Neural cell (in vitro differentiated cells): ENCODE data around the gene KIF23. TPM values are rescaled to one million over a fixed set of nuclear protein-coding genes. Genes with fewer than 3 reads are reported as not detected.

Experiments used
- H2AFZ ChIP-seq: fragments of 200-600, 300-800 bp; sonication (generic), shearing (Covaris generic); 2 replicates; pipeline ENCODE4 v1.6.0; 2014; ENCODE audit warnings: low read depth, mild to moderate bottlenecking, antibody characterized with exemption, low read length, moderate library complexity
- H3F3A ChIP-seq: fragments of 200-600 bp; shearing (Covaris generic); 2 replicates; pipeline ENCODE4 v1.6.1; 2016; ENCODE audit warnings: mild to moderate bottlenecking, moderate library complexity, mixed read lengths, antibody characterized with exemption, low read length; ENCODE audit not compliant: insufficient read depth, poor library complexity, severe bottlenecking
- H3K27ac ChIP-seq: fragments of 200-600, 300-800 bp; sonication (generic), shearing (Covaris generic); 2 replicates; pipeline ENCODE4 v1.5.1; 2014; ENCODE audit warnings: mild to moderate bottlenecking, low read length, moderate library complexity
- H3K27me3 ChIP-seq: fragments of 300-800, 200-600 bp; sonication (generic), shearing (Covaris generic); 2 replicates; pipeline ENCODE4 v1.6.0; 2014; ENCODE audit warnings: mild to moderate bottlenecking, low read depth, low read length, moderate library complexity; ENCODE audit not compliant: insufficient read depth
- H3K36me3 ChIP-seq: fragments of 300-800, 200-600 bp; sonication (generic), shearing (Covaris generic); 2 replicates; pipeline ENCODE4 v1.5.1; 2014; ENCODE audit warnings: mild to moderate bottlenecking, antibody characterized with exemption, low read length, moderate library complexity; ENCODE audit not compliant: insufficient read depth
- H3K4me2 ChIP-seq: fragments of 300-800, 200-600 bp; sonication (generic), shearing (Covaris generic); 2 replicates; pipeline ENCODE4 v1.6.0; 2014; ENCODE audit warnings: mild to moderate bottlenecking, low read length
- H3K4me3 ChIP-seq: fragments of 300-800, 200-600 bp; sonication (generic), shearing (Covaris generic); 2 replicates; pipeline ENCODE4 v1.5.1; 2014; ENCODE audit warnings: mild to moderate bottlenecking, low read length, moderate library complexity
- H3K79me2 ChIP-seq: fragments of 200-600 bp; shearing (Covaris generic); replicated peaks from 2 replicates; pipeline ENCODE4 v1.6.0; 2014; ENCODE audit warnings: mild to moderate bottlenecking, low read length, moderate library complexity; ENCODE audit not compliant: insufficient read depth
- H3K9ac ChIP-seq: fragments of 300-800, 200-600 bp; sonication (generic), shearing (Covaris generic); 2 replicates; pipeline ENCODE4 v1.6.1; 2016; ENCODE audit warnings: mild to moderate bottlenecking, low read length, mixed read lengths
- H3K9me2 ChIP-seq: fragments of 200-600 bp; shearing (Covaris generic); 2 replicates; pipeline ENCODE4 v1.6.1; 2016; ENCODE audit warnings: mild to moderate bottlenecking, low read length, mixed read lengths; ENCODE audit not compliant: insufficient read depth
- H3K9me3 ChIP-seq: fragments of 200-600, 300-800 bp; sonication (generic), shearing (Covaris generic); 2 replicates; pipeline ENCODE4 v1.6.1; 2016; ENCODE audit warnings: mild to moderate bottlenecking, mixed run types, low read length, moderate library complexity, mixed read lengths
- H4K20me1 ChIP-seq: fragments of 200-600 bp; shearing (Covaris generic); 2 replicates; pipeline ENCODE4 v1.6.1; 2016; ENCODE audit warnings: mild to moderate bottlenecking, mixed run types; ENCODE audit not compliant: insufficient read depth
- CTCF ChIP-seq: fragments of 450-650 bp; IDR thresholded peaks from 2 replicates; pipeline ENCODE4 v1.5.1; 2014; ENCODE audit warnings: antibody characterized with exemption, mild to moderate bottlenecking, moderate library complexity; ENCODE audit not compliant: poor library complexity, severe bottlenecking
- EP300 ChIP-seq: fragments of 450-650 bp; conservative IDR thresholded peaks from 2 replicates; pipeline ENCODE4 v1.6.1; 2014; ENCODE audit warnings: antibody characterized with exemption, mild to moderate bottlenecking, moderate library complexity; ENCODE audit not compliant: poor library complexity, severe bottlenecking
- EZH2 ChIP-seq: fragments of 200-600, 300-800 bp; shearing (Covaris generic), sonication (generic); IDR thresholded peaks from 2 replicates; pipeline ENCODE4 v1.6.1; 2014; ENCODE audit warnings: antibody characterized with exemption, low read length, borderline replicate concordance, mild to moderate bottlenecking; ENCODE audit not compliant: insufficient read depth, poor library complexity, severe bottlenecking
- MXI1 ChIP-seq: fragments of 450-650 bp; conservative IDR thresholded peaks from 2 replicates; pipeline ENCODE4 v1.6.1; 2014; ENCODE audit warnings: antibody characterized with exemption, mild to moderate bottlenecking; ENCODE audit not compliant: poor library complexity, severe bottlenecking
- POLR2AphosphoS5 ChIP-seq: IDR thresholded peaks from 2 replicates; pipeline ENCODE4 v1.6.1; 2012
- RAD21 ChIP-seq: fragments of 450-650 bp; conservative IDR thresholded peaks from 2 replicates; pipeline ENCODE4 v1.6.1; 2014; ENCODE audit warnings: antibody characterized with exemption, mild to moderate bottlenecking, moderate library complexity
- REST ChIP-seq: IDR thresholded peaks from 2 replicates; pipeline ENCODE4 v1.6.1; 2012; ENCODE audit warnings: borderline replicate concordance
- SMC3 ChIP-seq: fragments of 450-650 bp; conservative IDR thresholded peaks from 2 replicates; pipeline ENCODE4 v1.6.1; 2014; ENCODE audit warnings: antibody characterized with exemption, mild to moderate bottlenecking, moderate library complexity; ENCODE audit not compliant: poor library complexity
- TAF1 ChIP-seq: IDR thresholded peaks from 2 replicates; pipeline ENCODE4 v1.6.1; 2012; ENCODE audit warnings: low read depth
- polyA plus RNA-seq: library from polyadenylated mRNA; depleted of rRNA; stranded (reverse); fragments of >200 nt; gene quantifications from 2 replicates; pipeline ENCODE4 v1.2.3, GENCODE V29; 2014

Gene KIF23
- polyA plus RNA-seq, 1 donor from 2014 or later: 1.7 TPM

GRCh38 chr15:69375151-69375790, 38.9 kb upstream of the KIF23 start:
- TF ChIP-seq CTCF (no peak), REST (no peak), TAF1 (no peak), POLR2AphosphoS5 (no peak), RAD21 (no peak), EP300 (no peak), MXI1 (no peak), EZH2 (no peak), SMC3 (no peak)
- Histone ChIP-seq H3K9me3 (no peaks in the 10 kb centered on the region), H3K9ac (no peak overlapping the region), H4K20me1 (no peaks in the 10 kb centered on the region), H3K79me2 (no peaks in the 10 kb centered on the region), H3K4me3 (no peak overlapping the region), H3K27ac (no peak overlapping the region), H3F3A (no peaks in the 10 kb centered on the region), H3K9me2 (no peaks in the 10 kb centered on the region), H3K27me3 (no peaks in the 10 kb centered on the region), H2AFZ (no peak overlapping the region), H3K4me2 (no peak overlapping the region), H3K36me3 (no peaks in the 10 kb centered on the region)

GRCh38 chr15:69377216-69377970, 36.8 kb upstream of the KIF23 start:
- Histone ChIP-seq H3K27ac (no peak overlapping the region), H4K20me1 (no peaks in the 10 kb centered on the region), H3K9me2 (no peaks in the 10 kb centered on the region), H3F3A (no peaks in the 10 kb centered on the region), H3K9ac (no peak overlapping the region), H3K27me3 (no peaks in the 10 kb centered on the region), H3K79me2 (no peaks in the 10 kb centered on the region), H3K36me3 (no peaks in the 10 kb centered on the region), H3K4me3 (no peak overlapping the region), H3K4me2 (no peak overlapping the region), H2AFZ (no peak overlapping the region), H3K9me3 (no peaks in the 10 kb centered on the region)
- no peak for TF ChIP-seq EZH2
- no peak for TF ChIP-seq EP300
- TF ChIP-seq TAF1: no peak
- TF ChIP-seq REST: no peak
- no peak for TF ChIP-seq SMC3
- no peak for TF ChIP-seq POLR2AphosphoS5
- TF ChIP-seq CTCF: no peak
- TF ChIP-seq MXI1: no peak
- TF ChIP-seq RAD21: no peak
